KMS-11 (cell line): ENCODE results near the gene COG2.
A peak's percentile ranks its signal among the peaks of the same experiment; 100 is the strongest.

Experiments used
- H2AFZ ChIP-seq: fragments of 200-600 bp; sonication (generic); 2 replicates; pipeline ENCODE4 v1.6.1; 2016; ENCODE audit warnings: antibody characterized with exemption, mixed run types, low read depth
- H3K27ac ChIP-seq: fragments of 200-600 bp; sonication (generic); 2 replicates; pipeline ENCODE4 v1.6.1; 2016; ENCODE audit warnings: mild to moderate bottlenecking, mixed run types
- H3K27me3 ChIP-seq: fragments of 200-600 bp; sonication (generic); 2 replicates; pipeline ENCODE4 v1.6.1; 2017; ENCODE audit warnings: mild to moderate bottlenecking, low read depth, mixed run types, moderate library complexity; ENCODE audit not compliant: insufficient read depth
- H3K36me3 ChIP-seq: fragments of 200-600 bp; sonication (generic); 2 replicates; pipeline ENCODE4 v1.6.1; 2017; ENCODE audit warnings: mild to moderate bottlenecking, mixed run types; ENCODE audit not compliant: insufficient read depth
- H3K4me1 ChIP-seq: fragments of 200-600 bp; sonication (generic); 2 replicates; pipeline ENCODE4 v1.6.1; 2016; ENCODE audit warnings: mild to moderate bottlenecking, low read depth, mixed run types; ENCODE audit not compliant: poor library complexity, severe bottlenecking
- H3K4me2 ChIP-seq: fragments of 200-600 bp; sonication (generic); 2 replicates; pipeline ENCODE4 v1.7.0; 2016; ENCODE audit warnings: mild to moderate bottlenecking, mixed run types
- H3K4me3 ChIP-seq: fragments of 200-600 bp; sonication (generic); IDR thresholded peaks from 2 replicates; pipeline ENCODE4 v1.6.1; 2017; ENCODE audit warnings: low read depth, low read length, mixed read lengths; ENCODE audit not compliant: insufficient read depth
- H3K79me2 ChIP-seq: fragments of 200-600 bp; sonication (generic); 2 replicates; pipeline ENCODE4 v1.6.1; 2016; ENCODE audit warnings: low read depth, mixed run types; ENCODE audit not compliant: insufficient read depth
- H3K9ac ChIP-seq: fragments of 200-600 bp; sonication (generic); 2 replicates; pipeline ENCODE4 v1.6.1; 2016; ENCODE audit warnings: mild to moderate bottlenecking, mixed run types
- H4K20me1 ChIP-seq: fragments of 200-600 bp; sonication (generic); 2 replicates; pipeline ENCODE4 v1.6.1; 2016; ENCODE audit warnings: mild to moderate bottlenecking, mixed run types; ENCODE audit not compliant: insufficient read depth
- TF ChIP-seq, protein P1 (sequence below): fragments of 200-600 bp; sonication (generic); conservative IDR thresholded peaks from 2 replicates; pipeline ENCODE4 v1.6.1; 2017; ENCODE audit warnings: low read depth, mild to moderate bottlenecking, antibody characterized with exemption, low read length, moderate library complexity, mixed read lengths

COG2 gene

DNA sequence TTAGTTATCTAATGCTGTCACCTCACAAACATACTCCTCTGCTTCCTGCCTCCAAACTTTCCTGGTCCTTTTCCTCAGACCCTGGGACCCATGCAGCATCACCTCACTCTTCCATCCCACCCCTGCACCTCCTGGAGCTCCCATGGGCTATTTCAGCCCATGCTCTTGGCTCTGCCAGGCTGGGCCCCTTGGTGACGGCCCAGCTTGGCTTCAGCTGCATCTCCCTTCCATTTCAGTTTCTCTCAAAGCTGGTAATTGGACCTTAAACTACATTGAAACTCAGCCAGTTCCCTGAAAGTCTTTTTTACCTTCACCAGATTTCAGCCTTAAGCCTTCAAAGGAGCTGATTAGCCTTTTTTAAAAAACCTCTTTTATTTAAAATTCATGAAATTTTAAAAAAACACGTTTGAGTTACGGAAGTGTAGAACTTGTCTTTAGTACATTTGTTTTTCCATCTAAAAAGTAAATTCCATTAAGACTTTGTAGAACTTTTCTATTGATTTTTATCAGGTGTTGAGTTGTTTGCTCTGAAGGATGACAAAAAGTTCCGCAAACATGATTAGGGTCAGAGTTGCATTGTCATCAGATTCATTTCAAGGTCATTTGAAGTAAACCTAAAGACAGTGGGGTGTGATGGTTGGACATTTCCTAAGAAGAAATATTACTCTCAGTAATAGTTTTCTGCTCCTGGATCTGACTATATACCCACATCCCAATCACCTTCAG, 38.2 kb downstream of the COG2 start:
- TF ChIP-seq, protein P1, sequence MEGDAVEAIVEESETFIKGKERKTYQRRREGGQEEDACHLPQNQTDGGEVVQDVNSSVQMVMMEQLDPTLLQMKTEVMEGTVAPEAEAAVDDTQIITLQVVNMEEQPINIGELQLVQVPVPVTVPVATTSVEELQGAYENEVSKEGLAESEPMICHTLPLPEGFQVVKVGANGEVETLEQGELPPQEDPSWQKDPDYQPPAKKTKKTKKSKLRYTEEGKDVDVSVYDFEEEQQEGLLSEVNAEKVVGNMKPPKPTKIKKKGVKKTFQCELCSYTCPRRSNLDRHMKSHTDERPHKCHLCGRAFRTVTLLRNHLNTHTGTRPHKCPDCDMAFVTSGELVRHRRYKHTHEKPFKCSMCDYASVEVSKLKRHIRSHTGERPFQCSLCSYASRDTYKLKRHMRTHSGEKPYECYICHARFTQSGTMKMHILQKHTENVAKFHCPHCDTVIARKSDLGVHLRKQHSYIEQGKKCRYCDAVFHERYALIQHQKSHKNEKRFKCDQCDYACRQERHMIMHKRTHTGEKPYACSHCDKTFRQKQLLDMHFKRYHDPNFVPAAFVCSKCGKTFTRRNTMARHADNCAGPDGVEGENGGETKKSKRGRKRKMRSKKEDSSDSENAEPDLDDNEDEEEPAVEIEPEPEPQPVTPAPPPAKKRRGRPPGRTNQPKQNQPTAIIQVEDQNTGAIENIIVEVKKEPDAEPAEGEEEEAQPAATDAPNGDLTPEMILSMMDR: no peak
- H3K27me3 ChIP-seq: no peaks in the 10 kb centered on the region
- H3K36me3 ChIP-seq: peaks cover 6% of the 10 kb centered on the region; the same call in 1 of the 2 replicates
- H3K27ac ChIP-seq: peak overlapping the region; percentile 64
- H3K4me1 ChIP-seq: peaks cover 53% of the 10 kb centered on the region
- no peak overlapping the region for H2AFZ ChIP-seq
- H4K20me1 ChIP-seq: no peaks in the 10 kb centered on the region
- no peak overlapping the region for H3K9ac ChIP-seq
- H3K4me3 ChIP-seq: no peak overlapping the region
- H3K4me2 ChIP-seq: peak overlapping the region; percentile 61
- no peaks in the 10 kb centered on the region for H3K79me2 ChIP-seq

DNA sequence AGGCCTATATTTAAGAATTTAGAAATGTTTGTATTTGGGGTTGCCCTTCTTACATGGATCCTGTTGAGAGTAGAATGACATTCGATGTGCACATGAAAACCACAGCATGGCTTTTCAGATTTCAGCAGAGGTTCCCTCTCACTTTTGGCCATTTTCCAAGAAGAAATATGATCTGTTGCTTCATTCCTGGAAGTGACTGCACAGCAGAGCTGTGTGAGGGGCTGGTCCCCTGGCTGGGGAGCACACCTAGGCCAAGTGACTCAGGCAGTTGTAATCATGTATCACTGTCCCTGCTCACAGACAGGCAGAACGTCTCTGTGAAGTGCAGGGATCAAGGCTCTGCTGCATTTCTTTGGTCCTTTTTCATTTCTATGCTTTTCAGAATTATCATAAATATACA, 39.3 kb downstream of the COG2 start:
- no peaks in the 10 kb centered on the region for H3K79me2 ChIP-seq
- H3K4me3 ChIP-seq: no peak overlapping the region
- peak overlapping the region; percentile 64 for H3K27ac ChIP-seq
- TF ChIP-seq, protein P1: no peak
- H3K4me2 ChIP-seq: peak overlapping the region; percentile 61; the same call in 1 of the 2 replicates
- H3K36me3 ChIP-seq: peaks cover 5% of the 10 kb centered on the region; the same call in 1 of the 2 replicates
- H3K4me1 ChIP-seq: peaks cover 53% of the 10 kb centered on the region
- no peaks in the 10 kb centered on the region for H3K27me3 ChIP-seq
- no peak overlapping the region; the same call in 1 of the 2 replicates for H3K9ac ChIP-seq
- no peak overlapping the region for H2AFZ ChIP-seq
- no peaks in the 10 kb centered on the region for H4K20me1 ChIP-seq

DNA sequence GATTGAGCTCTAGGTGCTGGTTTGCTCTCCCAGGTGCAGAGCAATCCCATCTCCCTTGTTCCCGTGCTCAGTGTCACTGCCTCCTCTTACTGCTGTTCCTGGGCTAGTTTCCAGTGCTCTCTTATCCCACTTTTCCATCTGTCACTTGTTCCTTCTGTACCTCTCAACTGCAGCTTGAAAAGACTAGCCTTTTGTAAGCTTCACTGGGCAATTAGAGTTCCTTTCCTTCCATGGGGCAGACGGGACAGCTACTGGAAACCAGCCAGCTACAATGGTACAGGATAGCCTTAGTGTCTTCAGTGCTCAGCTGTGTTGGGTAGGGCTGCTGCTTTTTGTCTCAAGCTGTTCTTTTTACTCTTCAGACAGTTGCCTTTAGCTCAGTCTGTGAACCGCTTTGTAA, 40.0 kb downstream of the COG2 start:
- Histone ChIP-seq H2AFZ (no peak overlapping the region), H3K27me3 (no peaks in the 10 kb centered on the region), H3K79me2 (no peaks in the 10 kb centered on the region), H3K27ac (peak overlapping the region; percentile 64; the same call in 1 of the 2 replicates), H3K36me3 (peaks cover 3% of the 10 kb centered on the region; the same call in 1 of the 2 replicates), H3K4me2 (peak overlapping the region; percentile 61; the same call in 1 of the 2 replicates), H4K20me1 (no peaks in the 10 kb centered on the region), H3K9ac (no peak overlapping the region; the same call in 1 of the 2 replicates), H3K4me3 (no peak overlapping the region), H3K4me1 (peaks cover 53% of the 10 kb centered on the region)
- TF ChIP-seq, protein P1: no peak

DNA sequence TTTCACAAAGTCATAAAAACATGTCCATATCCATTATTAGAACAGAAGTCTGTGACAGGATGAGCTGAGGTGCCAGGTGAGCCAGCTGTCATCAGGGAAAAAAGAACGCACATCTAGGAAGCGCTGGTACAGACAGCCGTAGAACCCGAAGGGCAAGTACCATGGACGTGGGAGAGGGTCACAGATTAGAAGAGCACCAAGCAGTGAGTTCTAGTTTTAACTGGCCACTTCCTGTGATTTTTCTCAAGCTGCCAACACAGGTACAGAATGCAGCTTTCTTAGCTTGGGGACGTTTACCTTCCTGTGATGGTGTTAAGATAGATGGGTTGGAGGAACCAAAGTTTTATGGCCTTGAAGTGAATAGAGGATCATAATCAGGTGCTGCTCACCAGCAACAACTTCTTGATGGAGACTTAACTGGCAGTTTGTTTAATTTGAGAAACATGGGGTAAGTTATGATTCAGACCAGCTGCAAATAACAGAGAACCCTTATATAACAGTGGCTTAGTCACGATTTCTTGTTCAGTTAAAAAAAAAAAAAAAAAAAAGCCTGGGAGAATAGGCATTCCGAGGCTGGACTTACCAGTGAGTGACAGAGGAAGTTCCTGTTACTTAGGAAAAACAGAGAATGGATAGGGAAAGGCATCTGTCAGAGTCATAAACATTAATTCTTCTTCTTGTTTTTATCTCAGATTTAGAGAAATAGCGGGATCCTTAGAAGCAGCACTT, 40.8 kb downstream of the COG2 start:
- TF ChIP-seq, protein P1: no peak
- Histone ChIP-seq H2AFZ (no peak overlapping the region), H3K79me2 (no peaks in the 10 kb centered on the region), H4K20me1 (no peaks in the 10 kb centered on the region), H3K36me3 (peaks cover 3% of the 10 kb centered on the region; the same call in 1 of the 2 replicates), H3K4me2 (no peak overlapping the region), H3K4me3 (no peak overlapping the region), H3K4me1 (peaks cover 50% of the 10 kb centered on the region), H3K27ac (no peak overlapping the region), H3K27me3 (no peaks in the 10 kb centered on the region), H3K9ac (no peak overlapping the region)
